ENCODE results near the gene LCN6. TPM values are rescaled to one million over a fixed set of nuclear protein-coding genes. Genes with fewer than 3 reads are reported as not detected.
A peak's percentile ranks its signal among the peaks of the same experiment; 100 is the strongest.

Gene LCN6
- total RNA-seq, 2 donors from 2014 or later = 0.56 to 1.2 TPM

- H3K4me1 ChIP-seq = peaks cover 31% of the 10 kb centered on the region
- H3K36me3 ChIP-seq = no peaks in the 10 kb centered on the region
- H3K27me3 ChIP-seq = peaks cover 3% of the 10 kb centered on the region
- no peak overlapping the region for H3K27ac ChIP-seq
- no peak for DNase-seq
- peak overlapping the region in 1 of 2 donors; percentile 2 for H3K9ac ChIP-seq (ENCODE audit: low read depth in 2 of 2, low read length in 2 of 2)
- H3K4me3 ChIP-seq = no peak overlapping the region
- intact Hi-C loops (cut with DNase I) = no loop called here
- H3K9me3 ChIP-seq = no peaks in the 10 kb centered on the region
- no peak for TF ChIP-seq CTCF (IDR thresholded peaks at IDR 0.05)
These were observed 50.4 kb downstream of the LCN6 start for GRCh38 chr9:136697821-136698526.

GRCh38 chr9:136697146-136697820 lies 51.0 kb downstream of the LCN6 start:
- Histone ChIP-seq H3K9me3 (no peaks in the 10 kb centered on the region), H3K27me3 (peaks cover 3% of the 10 kb centered on the region), H3K9ac (ENCODE audit: low read depth in 2 of 2, low read length in 2 of 2) (peak overlapping the region in 1 of 2 donors; percentile 2), H3K4me3 (no peak overlapping the region), H3K27ac (no peak overlapping the region), H3K36me3 (no peaks in the 10 kb centered on the region), H3K4me1 (peaks cover 37% of the 10 kb centered on the region)
- no peak for DNase-seq
- TF ChIP-seq CTCF (IDR thresholded peaks at IDR 0.05) = no peak
- intact Hi-C loops (cut with DNase I) = no loop called here

- Histone ChIP-seq H3K4me1 (peaks cover 38% of the 10 kb centered on the region), H3K4me3 (no peak overlapping the region), H3K9me3 (no peaks in the 10 kb centered on the region), H3K27ac (no peak overlapping the region), H3K36me3 (no peaks in the 10 kb centered on the region), H3K9ac (ENCODE audit: low read depth in 2 of 2, low read length in 2 of 2) (peak overlapping the region; percentile 35 to 74), H3K27me3 (peaks cover 2% of the 10 kb centered on the region)
- no peak for TF ChIP-seq CTCF (IDR thresholded peaks at IDR 0.05)
- no peak for DNase-seq
- intact Hi-C loops (cut with DNase I) = no loop called here
These were observed 51.8 kb downstream of the LCN6 start for GRCh38 chr9:136696502-136696901.

GRCh38 chr9:136695955-136696354 lies 52.4 kb downstream of the LCN6 start:
- Histone ChIP-seq H3K36me3 (no peaks in the 10 kb centered on the region), H3K9me3 (no peaks in the 10 kb centered on the region), H3K4me3 (no peak overlapping the region), H3K27me3 (no peaks in the 10 kb centered on the region), H3K4me1 (peaks cover 38% of the 10 kb centered on the region), H3K9ac (ENCODE audit: low read depth in 2 of 2, low read length in 2 of 2) (peak overlapping the region; percentile 60 to 74), H3K27ac (no peak overlapping the region)
- no peak for TF ChIP-seq CTCF (IDR thresholded peaks at IDR 0.05)
- no peak for DNase-seq
- intact Hi-C loops (cut with DNase I) = no loop called here

- peak; percentile 79 for DNase-seq
- H3K36me3 ChIP-seq = no peaks in the 10 kb centered on the region
- TF ChIP-seq CTCF (IDR thresholded peaks at IDR 0.05) = no peak
- H3K27ac ChIP-seq = no peak overlapping the region
- H3K9ac ChIP-seq (ENCODE audit: low read depth in 2 of 2, low read length in 2 of 2) = peak overlapping the region; percentile 60 to 74
- no peak overlapping the region for H3K4me3 ChIP-seq
- no peaks in the 10 kb centered on the region for H3K9me3 ChIP-seq
- H3K27me3 ChIP-seq = no peaks in the 10 kb centered on the region
- H3K4me1 ChIP-seq = peaks cover 38% of the 10 kb centered on the region
- intact Hi-C loops (cut with DNase I) = no loop called here
These were observed 52.9 kb downstream of the LCN6 start for GRCh38 chr9:136695435-136695895.

All from colonic mucosa (tissue), 4 donors.